IMR-90 (cell line): ENCODE results near the gene ITGAX. TPM values are rescaled to one million over a fixed set of nuclear protein-coding genes. Genes with fewer than 3 reads are reported as not detected.

ENCODE experiments used
- ATAC-seq: fragments of 200-7000 bp; cut with Tn5 transposase; 2 replicates; pipeline ENCODE4 v1.9.1; 2020; ENCODE audit warnings: low read depth, mild to moderate bottlenecking, moderate library complexity
- BruUV-seq: library from RNA; stranded (reverse); fragments of 400-500 nt; replicated peaks from 2 replicates; lab custom pipeline; 2021; lab: Mats Ljungman, UMichigan
- CTCF ChIA-PET: fragments of 300-600 bp; formaldehyde crosslinking; extraction: SDS; loops from one replicate; lab custom pipeline; 2021; ENCODE audit warnings: antibody characterized with exemption; lab: Yijun Ruan, JAX
- POLR2A ChIA-PET: fragments of 300-600 bp; sonication (Branson Sonifier 250); formaldehyde crosslinking; loops from one replicate; lab custom pipeline; 2022; ENCODE audit warnings: antibody characterized with exemption; ENCODE audit not compliant: unreplicated experiment; lab: Charles Lee
- DNase-seq: peaks from one replicate; pipeline ENCODE4 v3.0.0; 2013
- H2AFZ ChIP-seq: replicated peaks from 2 replicates; pipeline ENCODE3; 2013; ENCODE audit warnings: low read length, mild to moderate bottlenecking; ENCODE audit not compliant: poor library complexity
- H2AK5ac ChIP-seq: 2 replicates; pipeline ENCODE4 v1.6.1; 2013; ENCODE audit warnings: low read depth, low read length, inconsistent platforms
- H2AK9ac ChIP-seq: replicated peaks from 2 replicates; pipeline ENCODE3; 2013; ENCODE audit warnings: mild to moderate bottlenecking, low read depth, low read length, moderate library complexity; ENCODE audit not compliant: poor library complexity
- H2BK120ac ChIP-seq: 2 replicates; pipeline ENCODE4 v1.6.1; 2013; ENCODE audit warnings: low read depth, low read length, inconsistent platforms
- H2BK15ac ChIP-seq: 3 replicates; pipeline ENCODE4 v1.6.1; 2013; ENCODE audit warnings: low read depth, low read length, inconsistent platforms
- H2BK20ac ChIP-seq: 2 replicates; pipeline ENCODE4 v1.6.1; 2013; ENCODE audit warnings: low read depth, mild to moderate bottlenecking, inconsistent platforms, low read length, moderate library complexity
- H2BK5ac ChIP-seq: 2 replicates; pipeline ENCODE4 v1.6.1; 2013; ENCODE audit warnings: mild to moderate bottlenecking, low read depth, low read length, inconsistent platforms; ENCODE audit not compliant: poor library complexity, severe bottlenecking
- H3K14ac ChIP-seq: replicated peaks from 2 replicates; pipeline ENCODE4 v1.6.1; 2013; ENCODE audit warnings: low read depth, low read length, inconsistent platforms
- H3K18ac ChIP-seq: 2 replicates; pipeline ENCODE4 v1.6.1; 2013; ENCODE audit warnings: low read depth, low read length, control low read depth
- H3K23ac ChIP-seq: 2 replicates; pipeline ENCODE4 v1.6.1; 2013; ENCODE audit warnings: low read depth, low read length, inconsistent platforms
- H3K27ac ChIP-seq: 2 replicates; pipeline ENCODE4 v1.5.1; 2013; ENCODE audit warnings: mild to moderate bottlenecking, control low read depth, low read length; ENCODE audit not compliant: insufficient read depth
- H3K27me3 ChIP-seq: 2 replicates; pipeline ENCODE4 v1.6.1; 2013; ENCODE audit warnings: low read length; ENCODE audit not compliant: control insufficient read depth, insufficient read depth
- H3K36me3 ChIP-seq: 2 replicates; pipeline ENCODE4 v1.6.1; 2013; ENCODE audit warnings: low read length, mixed read lengths; ENCODE audit not compliant: control insufficient read depth, insufficient read depth
- H3K4ac ChIP-seq: 2 replicates; pipeline ENCODE4 v1.6.1; 2013; ENCODE audit warnings: low read depth, low read length, inconsistent platforms
- H3K4me1 ChIP-seq: 2 replicates; pipeline ENCODE4 v1.6.1; 2013; ENCODE audit warnings: low read length, mixed read lengths; ENCODE audit not compliant: control insufficient read depth, insufficient read depth
- H3K4me2 ChIP-seq: 2 replicates; pipeline ENCODE4 v1.6.1; 2013; ENCODE audit warnings: low read depth, mild to moderate bottlenecking, control low read depth, low read length, moderate library complexity
- H3K4me3 ChIP-seq: 2 replicates; pipeline ENCODE4 v1.5.1; 2013; ENCODE audit warnings: low read depth, mild to moderate bottlenecking, control low read depth, low read length, moderate library complexity; ENCODE audit not compliant: insufficient read depth
- H3K56ac ChIP-seq: 2 replicates; pipeline ENCODE4 v1.6.1; 2013; ENCODE audit warnings: low read length, inconsistent platforms; ENCODE audit not compliant: insufficient read depth; ENCODE audit errors: extremely low read depth
- H3K79me1 ChIP-seq, 2 experiments: 2 replicates each; pipeline ENCODE4 v1.6.1; 2013; ENCODE audit warnings: low read length in 2 of 2, inconsistent platforms in 1 of 2, low read depth in 1 of 2
- H3K9ac ChIP-seq: 2 replicates; pipeline ENCODE4 v1.6.1; 2013; ENCODE audit warnings: low read depth, low read length, control low read depth
- H3K9me1 ChIP-seq: 2 replicates; pipeline ENCODE4 v1.6.1; 2013; ENCODE audit warnings: low read length, inconsistent platforms; ENCODE audit not compliant: insufficient read depth
- H3K9me3 ChIP-seq: 2 replicates; pipeline ENCODE4 v1.6.1; 2013; ENCODE audit warnings: low read length; ENCODE audit not compliant: control insufficient read depth, insufficient read depth
- H4K20me1 ChIP-seq: 2 replicates; pipeline ENCODE4 v1.6.1; 2013; ENCODE audit warnings: low read length, inconsistent platforms; ENCODE audit not compliant: insufficient read depth
- H4K5ac ChIP-seq: 2 replicates; pipeline ENCODE4 v1.6.1; 2013; ENCODE audit warnings: mild to moderate bottlenecking, low read depth, low read length, control low read depth
- H4K8ac ChIP-seq, 2 experiments: 2 replicates each; pipeline ENCODE4 v1.6.1; 2013; ENCODE audit warnings: low read depth in 2 of 2, low read length in 2 of 2, control low read depth in 1 of 2, inconsistent platforms in 1 of 2
- H4K91ac ChIP-seq: 2 replicates; pipeline ENCODE4 v1.6.1; 2013; ENCODE audit warnings: low read depth, low read length, inconsistent platforms; ENCODE audit not compliant: insufficient read depth
- MAFK ChIP-seq: IDR thresholded peaks from 2 replicates; pipeline ENCODE4 v1.6.1; 2012; ENCODE audit warnings: low read depth, low read length, improper control_type of control experiment
- MAZ ChIP-seq: IDR thresholded peaks from 2 replicates; pipeline ENCODE4 v1.6.1; 2012; ENCODE audit warnings: low read depth, mild to moderate bottlenecking, low read length, improper control_type of control experiment, moderate library complexity, borderline replicate concordance
- POLR2A ChIP-seq: IDR thresholded peaks from 2 replicates; pipeline ENCODE4 v1.6.1; 2012; ENCODE audit warnings: mild to moderate bottlenecking, low read depth, low read length
- RFX5 ChIP-seq: IDR thresholded peaks from 2 replicates; pipeline ENCODE4 v1.8.0; 2012; ENCODE audit warnings: low read depth, mild to moderate bottlenecking, low read length, moderate library complexity
- SMC3 ChIP-seq: fragments of 150-350 bp; IDR thresholded peaks from 2 replicates; pipeline ENCODE4 v1.6.1; 2016; ENCODE audit warnings: low read depth, mild to moderate bottlenecking, antibody characterized with exemption, low read length, moderate library complexity
- WGBS, 2 experiments: methylation state at CpG; one replicate each; pipeline versions ENCODE4 v1.1.5 to v1.1.7; 2013; ENCODE audit warnings: missing lambda C conversion rate in 2 of 2; ENCODE audit not compliant: insufficient read length in 1 of 2; ENCODE audit errors: extremely low coverage in 2 of 2; 5-methylcytosine and 5-hydroxymethylcytosine counted together
- dilution Hi-C: fragments of 300-500 bp; cut with HindIII; formaldehyde crosslinking; loops from one replicate; pipeline ENCODE4 v1.14.3; 2018; ENCODE audit warnings: low sequenced_read_pairs; ENCODE audit not compliant: unreplicated experiment
- in situ Hi-C: fragments of 300-500 bp; cut with MboI; formaldehyde crosslinking; loops from 3 replicates; pipeline ENCODE4 v1.14.3; 2019; ENCODE audit warnings: low sequenced_read_pairs, inconsistent platforms, mixed read lengths
- intact Hi-C: fragments of 100-400 bp; cut with micrococcal nuclease; formaldehyde crosslinking; loops from 2 replicates; pipeline ENCODE4 v1.10.0; 2022
- polyA plus RNA-seq, 3 experiments: library from polyadenylated mRNA; depleted of rRNA; stranded (reverse); fragments of >200 nt; gene quantifications; 2 replicates each; pipeline ENCODE4 v1.2.3, GENCODE V29; 2012; ENCODE audit warnings: low replicate concordance in 1 of 3
- total RNA-seq: library from RNA; depleted of rRNA; stranded (reverse); fragments of >200 nt; gene quantifications from 2 replicates; pipeline ENCODE4 v1.2.3, GENCODE V29; 2012
- TF ChIP-seq, protein P1 (sequence below): conservative IDR thresholded peaks from 2 replicates; pipeline ENCODE4 v1.5.1; 2012; ENCODE audit warnings: mild to moderate bottlenecking, low read depth, low read length, improper control_type of control experiment

Gene ITGAX
- total and polyA plus RNA-seq, 2 of the 4 experiments (the other 2 are of a cell fraction) = 0.09 to 0.18 TPM

DNA sequence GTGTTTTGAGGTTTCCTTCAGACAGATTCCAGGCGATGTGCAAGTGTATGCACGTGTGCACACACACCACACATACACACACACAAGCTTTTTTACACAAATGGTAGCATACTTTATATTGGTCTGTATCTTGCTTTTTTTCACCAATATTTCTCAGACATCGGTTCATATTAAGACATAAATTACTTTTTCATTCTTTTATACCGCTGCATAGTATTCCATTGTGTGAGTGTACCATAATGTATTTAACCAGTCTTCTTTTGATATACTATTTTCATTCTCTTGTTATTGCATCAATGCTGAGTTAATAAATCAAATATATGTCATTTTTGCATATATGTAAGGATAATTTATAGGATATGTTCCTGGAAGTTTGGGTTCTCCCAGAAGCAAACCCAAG lies 22.4 kb upstream of the ITGAX start:
- Histone ChIP-seq H4K20me1 (no peaks in the 10 kb centered on the region), H3K79me1 (no peaks in the 10 kb centered on the region), H2AK9ac (no peak overlapping the region), H3K27ac (no peak overlapping the region), H3K4me1 (no peaks in the 10 kb centered on the region), H3K18ac (no peak overlapping the region), H3K9ac (no peak overlapping the region), H3K9me1 (no peaks in the 10 kb centered on the region), H2BK20ac (no peak overlapping the region), H4K8ac (no peak overlapping the region), H2AK5ac (no peak overlapping the region), H4K5ac (no peak overlapping the region), H4K91ac (no peak overlapping the region), H2AFZ (no peak overlapping the region), H3K9me3 (no peaks in the 10 kb centered on the region; the same call in 1 of the 2 replicates), H3K56ac (no peak overlapping the region), H3K4me3 (no peak overlapping the region), H3K27me3 (peaks cover 27% of the 10 kb centered on the region), H3K4ac (no peak overlapping the region), H3K36me3 (no peaks in the 10 kb centered on the region), H2BK5ac (no peak overlapping the region), H3K14ac (no peak overlapping the region), H3K4me2 (no peak overlapping the region), H2BK15ac (no peak overlapping the region), H3K23ac (no peak overlapping the region), H2BK120ac (no peak overlapping the region)
- DNase-seq = no peak
- ChIA-PET POLR2A (no interaction called here), CTCF (no interaction called here)
- intact Hi-C loops = no loop called here
- in situ Hi-C loops = no loop called here
- dilution Hi-C loops = no loop called here
- no peak for ATAC-seq
- no TSS peak for BruUV-seq
- no peak for TF ChIP-seq MAZ
- TF ChIP-seq, protein P1, sequence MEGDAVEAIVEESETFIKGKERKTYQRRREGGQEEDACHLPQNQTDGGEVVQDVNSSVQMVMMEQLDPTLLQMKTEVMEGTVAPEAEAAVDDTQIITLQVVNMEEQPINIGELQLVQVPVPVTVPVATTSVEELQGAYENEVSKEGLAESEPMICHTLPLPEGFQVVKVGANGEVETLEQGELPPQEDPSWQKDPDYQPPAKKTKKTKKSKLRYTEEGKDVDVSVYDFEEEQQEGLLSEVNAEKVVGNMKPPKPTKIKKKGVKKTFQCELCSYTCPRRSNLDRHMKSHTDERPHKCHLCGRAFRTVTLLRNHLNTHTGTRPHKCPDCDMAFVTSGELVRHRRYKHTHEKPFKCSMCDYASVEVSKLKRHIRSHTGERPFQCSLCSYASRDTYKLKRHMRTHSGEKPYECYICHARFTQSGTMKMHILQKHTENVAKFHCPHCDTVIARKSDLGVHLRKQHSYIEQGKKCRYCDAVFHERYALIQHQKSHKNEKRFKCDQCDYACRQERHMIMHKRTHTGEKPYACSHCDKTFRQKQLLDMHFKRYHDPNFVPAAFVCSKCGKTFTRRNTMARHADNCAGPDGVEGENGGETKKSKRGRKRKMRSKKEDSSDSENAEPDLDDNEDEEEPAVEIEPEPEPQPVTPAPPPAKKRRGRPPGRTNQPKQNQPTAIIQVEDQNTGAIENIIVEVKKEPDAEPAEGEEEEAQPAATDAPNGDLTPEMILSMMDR = no peak
- no peak for TF ChIP-seq SMC3
- no peak for TF ChIP-seq MAFK
- no peak for TF ChIP-seq POLR2A
- no peak for TF ChIP-seq RFX5
- no CpG with 5 or more reads among the region's 4 CpGs for WGBS, 2 experiments
